ENCODE data around the gene GRK5.

The GRK5 gene

DNA sequence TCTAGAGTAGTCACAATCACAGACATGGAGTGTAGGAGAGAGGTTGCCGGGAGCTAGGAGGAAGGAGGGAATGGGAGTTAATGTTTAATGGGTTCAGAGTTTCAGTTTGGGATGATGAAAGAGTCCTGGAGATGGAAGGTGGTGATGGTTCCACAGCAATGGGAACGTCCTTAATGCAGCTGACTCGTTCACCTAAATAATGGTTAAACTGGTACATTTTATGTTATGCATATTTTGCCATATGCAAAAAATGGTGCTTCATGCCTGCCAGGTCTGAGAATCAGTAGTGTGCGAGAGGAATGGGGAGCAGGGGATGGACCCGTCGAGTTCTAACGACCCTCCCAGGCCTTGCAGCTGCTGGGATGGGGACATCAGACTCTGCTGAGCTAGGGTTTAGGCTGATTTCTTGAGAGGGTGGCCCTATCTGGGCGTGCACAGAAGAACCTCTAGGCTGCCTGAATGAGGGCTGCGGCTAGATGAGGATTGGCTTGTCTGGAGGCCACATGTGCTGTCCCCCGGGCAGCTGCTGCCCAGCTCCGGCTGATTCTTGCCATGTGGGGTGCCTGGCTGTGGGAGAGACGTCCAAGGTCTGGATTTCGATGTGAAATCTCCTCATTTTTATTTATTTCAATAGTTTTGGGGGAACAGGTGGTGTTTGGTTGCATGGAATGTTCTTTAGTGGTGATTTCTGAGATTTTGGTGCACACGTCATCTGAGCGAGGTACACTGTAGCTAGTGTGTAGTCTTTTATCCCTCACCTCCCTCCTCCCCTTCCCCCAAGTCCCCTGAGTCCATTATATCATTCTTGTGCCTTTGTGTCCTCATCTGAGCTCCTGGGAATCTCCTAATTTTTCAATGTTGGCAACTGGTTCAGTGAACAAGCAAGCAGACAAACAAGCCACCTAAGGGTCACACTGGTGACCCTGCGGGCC is 116.0 kb downstream of the GRK5 start:
- DNase-seq: no peak

DNA sequence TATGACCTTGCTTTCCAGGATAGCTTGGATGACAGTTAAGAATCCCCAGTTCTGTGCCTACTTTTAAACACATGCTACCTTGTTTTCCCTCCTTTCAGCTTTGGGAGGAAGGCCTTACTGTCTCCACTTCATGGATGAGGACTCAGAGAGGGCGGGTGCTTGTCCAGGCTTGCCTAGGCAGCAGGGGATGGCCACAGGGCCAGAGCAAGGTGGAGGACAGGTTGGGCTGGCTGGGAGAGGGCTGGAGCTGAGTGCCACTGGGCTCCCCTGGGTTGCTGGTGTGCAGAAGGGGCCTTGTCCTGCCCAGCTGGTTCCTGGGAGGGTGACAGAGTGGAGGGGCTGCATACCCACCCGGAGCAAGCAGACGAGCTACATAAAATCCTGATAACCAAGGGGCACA is 117.8 kb downstream of the GRK5 start:
- no peak for DNase-seq

DNA sequence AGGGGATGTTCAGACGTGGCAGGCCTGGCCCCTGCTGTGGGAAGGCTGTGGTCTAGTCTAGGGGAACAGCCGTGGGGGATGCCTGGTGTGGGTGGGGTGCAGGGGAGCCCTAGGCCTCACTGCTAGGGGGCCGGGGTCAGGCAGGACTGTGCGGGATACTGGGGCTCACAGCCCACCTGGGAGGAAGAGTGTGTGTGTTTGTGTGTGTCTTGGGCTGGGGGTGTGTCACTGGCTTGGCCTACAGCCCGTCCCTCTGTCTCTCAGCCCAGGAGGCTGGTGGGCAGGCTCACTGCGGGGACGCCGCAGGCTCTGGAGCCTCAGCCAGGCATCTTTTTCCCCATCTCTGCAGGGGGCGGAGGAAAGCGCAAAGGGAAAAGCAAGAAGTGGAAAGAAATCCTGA is 118.8 kb downstream of the GRK5 start:
- no peak for DNase-seq

DNA sequence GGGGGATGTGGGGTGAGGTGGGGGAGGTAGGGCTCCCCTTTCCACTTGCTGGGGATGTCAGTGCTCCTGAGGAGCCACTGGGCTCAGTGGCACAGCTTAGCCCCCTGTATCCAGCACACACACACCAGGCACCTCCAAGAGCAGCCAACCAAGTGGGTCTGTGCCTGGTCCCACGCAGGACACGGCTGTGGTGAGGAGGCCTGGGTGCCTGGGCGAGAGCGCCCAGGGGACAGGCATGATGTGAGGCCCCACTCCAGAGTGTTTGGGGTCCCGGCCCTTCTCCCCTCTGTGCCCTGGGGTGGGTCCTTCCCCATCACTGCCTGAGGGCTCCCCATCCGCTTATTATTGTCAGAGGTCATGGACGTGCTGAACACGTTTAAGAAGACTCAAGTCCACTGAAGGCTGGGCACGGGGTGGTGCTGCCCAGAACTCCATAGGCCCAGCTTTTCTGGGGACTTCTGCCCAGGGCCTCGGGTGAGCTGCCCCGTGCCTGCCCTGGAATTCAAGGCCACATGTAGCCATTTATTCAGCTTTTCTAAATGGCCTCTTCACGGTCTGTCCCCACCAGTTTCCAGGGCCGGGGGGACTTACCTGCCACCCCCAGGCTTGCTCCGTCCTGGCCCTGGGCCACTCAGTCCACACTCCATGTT is 119.8 kb downstream of the GRK5 start:
- DNase-seq: no peak

DNA sequence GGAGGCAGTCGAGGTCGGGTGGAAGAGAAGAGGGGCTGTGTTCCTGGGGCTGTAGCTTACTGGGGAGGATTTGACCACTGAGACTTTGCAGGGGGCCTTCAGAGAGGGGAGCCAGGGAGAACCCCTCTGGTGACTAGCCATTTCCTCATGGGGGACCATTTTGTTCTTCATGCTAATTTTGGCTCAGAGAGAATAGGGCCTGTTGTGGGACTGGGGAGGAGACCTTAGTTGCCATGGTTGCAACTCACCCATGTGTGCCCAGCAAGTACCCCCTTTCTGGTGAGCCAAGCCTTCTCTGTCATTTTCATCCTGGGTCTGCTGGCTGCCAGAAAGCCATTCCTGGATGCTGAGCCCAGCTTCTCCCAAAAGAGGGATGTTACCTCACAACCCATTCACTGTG is 120.9 kb downstream of the GRK5 start:
- DNase-seq: no peak

DNA sequence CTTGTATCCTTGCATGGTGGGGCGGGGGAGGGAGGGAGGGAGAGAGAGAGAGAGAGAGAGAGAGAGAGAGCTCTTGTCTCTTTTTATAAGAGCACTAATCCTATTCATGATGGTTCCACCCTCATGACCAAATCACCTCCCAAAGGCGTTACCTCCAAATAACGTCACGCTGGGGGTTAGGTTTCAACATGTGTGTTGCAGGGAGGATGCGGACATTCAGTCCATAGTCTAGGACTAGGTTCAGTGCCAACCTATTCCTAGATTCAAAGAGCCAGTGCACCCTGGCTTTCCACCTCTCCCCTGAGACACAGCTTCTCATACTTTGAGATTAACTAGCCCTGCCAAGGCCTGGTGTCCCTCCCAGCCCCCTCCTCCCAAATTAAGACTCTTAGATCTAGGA is 123.0 kb downstream of the GRK5 start:
- no peak for DNase-seq

DNA sequence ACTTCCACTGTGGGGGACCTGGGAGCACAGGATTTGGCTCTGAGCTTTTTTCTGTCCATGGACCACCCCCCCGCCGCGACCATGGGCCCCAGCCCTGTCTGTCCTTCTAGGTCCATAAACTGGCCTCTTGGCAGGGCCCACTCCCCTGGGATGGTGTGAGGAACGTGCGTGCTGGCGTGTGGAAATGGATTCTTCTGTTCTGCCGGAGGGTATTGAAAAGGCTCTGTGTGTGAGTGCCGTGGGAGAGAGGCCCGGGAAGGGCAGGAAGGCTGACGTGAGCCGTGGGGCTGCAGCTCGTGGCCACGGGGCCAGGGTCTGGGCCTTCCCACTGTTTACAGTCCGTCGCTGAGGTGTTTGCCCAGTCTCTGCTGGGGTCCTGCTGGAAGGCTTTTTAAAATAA is 123.7 kb downstream of the GRK5 start:
- no peak for DNase-seq

DNA sequence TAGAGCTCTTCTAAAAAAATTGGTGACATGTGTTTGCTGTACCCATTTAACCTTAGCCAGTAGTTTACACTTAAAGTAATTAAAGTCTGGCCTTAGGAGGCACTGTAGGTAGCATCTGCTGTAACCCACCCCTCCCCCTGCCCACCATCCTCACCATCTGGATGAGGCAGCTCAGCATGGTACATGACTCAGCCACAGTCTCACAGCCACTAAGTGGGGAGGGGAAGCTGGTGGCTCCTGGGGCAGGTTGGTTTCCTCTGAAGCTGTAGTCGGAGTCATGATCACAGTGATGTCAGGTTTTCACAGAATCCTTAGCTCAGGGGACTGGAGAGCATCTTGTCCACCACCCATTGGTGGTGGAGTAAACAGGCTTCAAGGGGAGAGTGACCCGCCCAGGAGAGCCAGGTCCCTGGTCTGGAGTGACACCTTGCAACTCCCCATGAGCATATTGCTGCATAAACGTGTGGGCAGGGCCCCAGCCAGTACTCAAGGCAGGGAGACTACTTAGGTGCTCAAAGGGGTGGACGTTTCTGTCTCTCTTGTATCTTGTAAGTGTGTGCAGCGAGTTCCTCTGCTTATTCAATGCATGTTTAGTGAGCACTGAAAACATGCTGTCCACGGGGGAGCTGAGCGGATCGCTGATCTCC is 125.9 kb downstream of the GRK5 start:
- no peak for DNase-seq

DNA sequence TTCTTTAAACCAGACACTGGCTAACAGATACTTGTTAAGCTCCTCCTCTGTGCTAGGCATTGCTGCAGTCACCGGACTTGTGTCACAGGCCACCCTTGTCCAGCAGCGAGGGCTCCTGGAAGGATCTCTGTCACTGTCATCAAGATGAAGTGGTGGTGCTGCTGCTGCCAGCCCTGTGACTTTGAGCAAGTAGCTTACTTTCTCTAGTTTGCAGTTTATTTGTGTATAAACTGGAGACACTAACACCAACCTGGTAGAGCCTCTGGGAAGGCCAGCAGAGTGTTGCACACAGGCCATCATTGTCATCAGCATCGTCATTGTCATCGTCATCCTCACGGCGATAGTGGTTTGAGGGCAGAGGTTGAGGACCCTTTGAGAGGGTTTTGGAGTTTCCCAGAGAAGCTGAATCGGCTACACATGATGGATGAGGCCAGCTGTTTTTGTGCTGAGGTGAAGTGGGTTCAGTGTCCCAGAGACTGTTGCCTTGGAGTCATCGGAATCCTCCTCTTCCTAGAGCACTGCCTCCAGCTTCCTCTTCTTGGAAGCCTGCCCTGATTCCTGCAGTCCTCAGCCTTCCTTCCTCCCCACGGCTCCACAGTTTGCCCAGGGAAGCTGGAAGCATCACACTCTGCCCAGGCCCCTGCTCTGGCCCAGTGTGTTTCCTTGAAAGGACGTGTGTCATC is 128.4 kb downstream of the GRK5 start:
- DNase-seq: no peak

DNA sequence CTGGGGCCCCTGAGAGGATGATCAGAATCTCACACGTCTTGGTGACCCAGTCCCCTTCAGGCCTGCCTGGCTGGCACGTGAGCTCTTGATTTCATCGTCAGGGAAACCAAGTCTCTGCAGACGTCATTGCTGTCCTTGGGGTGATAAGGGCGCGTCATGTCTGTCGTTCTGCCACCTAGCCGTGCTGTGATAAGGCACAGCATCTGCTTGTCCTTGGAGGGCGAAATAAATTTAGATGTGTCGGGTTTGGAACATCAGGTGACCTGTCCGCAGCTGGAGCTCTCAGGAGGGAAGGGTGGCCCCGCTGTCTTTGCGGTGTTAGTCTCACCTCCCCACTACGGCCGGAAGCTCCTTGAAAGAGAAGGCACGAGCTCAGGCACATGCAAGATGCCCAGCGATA is 129.2 kb downstream of the GRK5 start:
- no peak for DNase-seq

DNA sequence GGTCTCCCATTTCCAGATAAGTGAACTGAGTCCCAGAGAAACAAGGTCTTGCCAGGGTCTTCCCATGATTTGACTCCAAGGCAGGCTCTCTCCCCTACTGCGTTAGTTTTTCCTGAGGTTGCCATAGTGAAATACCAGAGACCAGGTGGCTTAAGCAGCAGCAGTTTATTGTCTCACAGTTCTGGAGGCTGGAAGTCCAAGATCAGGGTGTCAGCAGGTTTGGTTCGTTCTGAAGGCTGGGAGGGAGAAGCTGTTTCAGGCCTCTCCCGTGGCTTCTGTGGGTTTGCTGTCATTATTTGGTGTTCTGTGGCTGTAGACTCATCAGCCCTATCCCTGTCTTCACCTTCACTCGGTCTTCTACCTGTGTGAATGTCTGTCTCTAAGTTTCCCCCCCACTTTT is 129.9 kb downstream of the GRK5 start:
- no peak for DNase-seq

DNA sequence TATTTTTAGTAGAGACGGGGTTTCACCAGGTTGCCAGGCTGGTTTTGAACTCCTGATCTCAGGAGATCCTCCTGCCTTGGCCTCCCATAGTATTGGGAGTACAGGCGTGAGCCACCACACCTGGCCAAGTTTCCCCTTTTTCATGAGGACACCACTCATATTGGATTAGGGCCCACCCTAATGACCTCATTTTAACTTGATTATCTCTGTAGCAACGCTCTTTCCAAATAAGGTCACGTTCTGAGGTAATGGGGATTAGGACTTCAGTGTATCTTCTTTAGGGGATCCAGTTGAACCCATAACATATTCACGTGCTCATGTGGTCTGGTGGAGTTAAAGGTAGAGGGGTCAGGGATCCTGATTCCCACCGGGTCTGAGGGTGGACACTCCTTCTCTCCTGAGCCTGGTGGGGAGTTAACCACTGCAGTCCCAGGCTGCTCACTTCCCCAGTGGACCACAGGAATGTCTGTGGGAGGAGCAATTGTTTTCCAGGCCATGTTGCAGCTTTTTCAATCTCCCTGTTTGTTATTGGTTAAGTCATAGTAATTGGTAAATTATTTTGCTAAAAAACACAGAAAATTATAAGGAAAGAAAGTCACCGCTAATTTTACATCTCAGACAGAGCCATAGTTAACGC is 130.5 kb downstream of the GRK5 start:
- no peak for DNase-seq

DNA sequence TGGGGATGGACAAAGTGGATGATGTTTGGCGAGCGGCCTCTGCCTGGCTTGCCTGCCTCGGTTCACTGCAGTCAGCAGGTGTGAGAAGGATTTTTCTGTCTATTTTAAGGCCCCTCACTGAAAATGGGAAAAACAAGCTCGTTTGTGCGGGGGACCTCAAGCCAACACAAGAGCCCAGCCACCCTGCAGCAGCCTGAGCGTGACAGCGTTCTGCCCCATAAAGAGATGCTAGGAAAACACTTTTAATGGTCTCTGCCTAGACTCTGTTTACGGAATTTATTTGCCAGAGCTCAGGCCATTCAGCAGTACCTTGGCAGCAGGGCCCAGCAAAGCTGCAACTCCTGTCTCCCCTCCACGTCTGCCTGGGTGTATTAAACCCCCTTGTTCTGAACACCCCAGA is 131.7 kb downstream of the GRK5 start:
- no peak for DNase-seq

DNA sequence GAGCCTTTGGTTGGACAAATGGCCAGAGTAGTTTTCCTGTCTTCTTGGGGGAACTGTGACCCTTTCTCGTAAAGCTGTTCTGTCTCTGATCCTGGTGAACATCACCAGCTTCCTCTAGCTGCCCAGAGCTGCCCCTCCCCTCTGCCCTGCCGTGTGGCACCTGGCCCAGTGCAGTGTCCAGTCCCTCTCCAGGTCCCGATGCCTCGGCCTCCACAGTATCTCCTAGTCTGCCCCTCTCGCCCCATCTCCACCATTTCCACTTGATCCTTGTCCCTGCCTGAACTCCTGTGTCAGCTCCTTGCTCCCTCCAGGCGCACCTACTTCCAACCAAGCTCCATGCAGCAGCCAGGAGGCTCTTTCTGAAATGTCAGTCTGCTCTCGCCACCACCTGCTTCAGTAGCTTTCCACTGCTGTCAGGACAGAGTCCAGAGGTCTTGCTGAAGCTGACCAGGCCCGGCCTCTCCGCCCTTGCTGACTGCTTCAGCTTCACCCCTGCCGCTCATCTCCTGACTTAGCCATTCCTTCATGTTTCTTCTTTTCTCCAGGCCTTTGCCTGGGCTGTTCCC is 133.6 kb downstream of the GRK5 start:
- no peak for DNase-seq

DNA sequence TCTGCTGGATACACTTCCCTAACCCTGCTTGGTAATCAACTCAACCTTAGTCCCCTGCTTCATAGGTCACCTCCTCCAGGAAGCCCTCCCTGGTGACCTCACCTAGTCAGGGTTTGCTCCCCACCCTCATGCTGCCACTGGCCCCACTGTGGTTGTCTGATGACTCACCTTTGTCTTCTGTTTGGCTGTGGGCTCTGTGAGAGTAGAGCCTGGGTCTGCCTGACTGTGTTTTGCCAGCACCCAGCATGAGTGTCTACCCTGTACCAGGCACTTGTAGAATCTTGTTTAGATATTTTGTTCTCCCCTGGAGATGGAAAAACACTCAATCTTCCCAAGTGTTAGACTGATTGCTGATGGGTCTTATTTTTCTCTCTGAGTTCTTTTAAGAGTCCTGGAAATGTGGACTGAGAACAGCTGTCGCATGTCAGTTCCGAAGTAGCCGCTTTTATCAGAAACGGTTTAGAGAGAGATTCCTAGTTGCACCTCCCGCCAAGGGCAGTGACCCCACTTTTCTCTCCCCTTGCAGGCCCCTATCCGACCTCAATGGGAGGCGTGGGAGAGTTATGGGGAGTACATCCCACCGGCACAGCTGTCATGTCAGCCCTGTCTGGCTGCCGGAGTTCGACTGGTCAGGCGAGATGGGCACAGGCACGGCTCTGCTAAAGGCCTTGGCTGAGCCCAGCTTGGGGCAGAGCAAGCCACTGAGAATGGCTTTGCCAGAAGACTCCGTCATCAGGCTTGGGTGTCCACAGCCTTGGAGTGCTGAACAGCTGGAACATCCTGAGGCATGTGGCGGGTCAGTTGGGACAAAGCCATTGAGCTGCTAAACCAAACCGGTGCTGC is 134.3 kb downstream of the GRK5 start:
- DNase-seq: no peak

DNA sequence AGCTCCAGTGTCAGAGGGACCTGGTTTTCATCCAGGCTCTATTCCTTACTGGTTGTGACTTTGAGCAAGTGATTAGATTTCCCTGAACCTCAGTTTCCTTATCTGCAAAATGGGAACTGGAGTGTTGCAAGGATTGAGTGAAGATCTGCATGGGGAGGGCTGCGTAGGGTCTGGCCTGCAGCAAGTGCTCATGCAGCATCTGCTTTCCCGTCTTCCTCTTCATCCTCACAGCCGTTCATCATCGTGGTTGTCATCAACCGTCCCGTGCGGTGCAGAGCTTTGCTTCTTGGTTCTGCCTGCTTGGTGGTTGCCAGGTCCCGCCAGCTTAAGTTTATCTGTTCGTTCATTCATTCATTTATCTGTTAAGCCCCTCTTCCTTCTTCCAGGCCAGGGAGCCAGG is 135.0 kb downstream of the GRK5 start:
- no peak for DNase-seq

DNA sequence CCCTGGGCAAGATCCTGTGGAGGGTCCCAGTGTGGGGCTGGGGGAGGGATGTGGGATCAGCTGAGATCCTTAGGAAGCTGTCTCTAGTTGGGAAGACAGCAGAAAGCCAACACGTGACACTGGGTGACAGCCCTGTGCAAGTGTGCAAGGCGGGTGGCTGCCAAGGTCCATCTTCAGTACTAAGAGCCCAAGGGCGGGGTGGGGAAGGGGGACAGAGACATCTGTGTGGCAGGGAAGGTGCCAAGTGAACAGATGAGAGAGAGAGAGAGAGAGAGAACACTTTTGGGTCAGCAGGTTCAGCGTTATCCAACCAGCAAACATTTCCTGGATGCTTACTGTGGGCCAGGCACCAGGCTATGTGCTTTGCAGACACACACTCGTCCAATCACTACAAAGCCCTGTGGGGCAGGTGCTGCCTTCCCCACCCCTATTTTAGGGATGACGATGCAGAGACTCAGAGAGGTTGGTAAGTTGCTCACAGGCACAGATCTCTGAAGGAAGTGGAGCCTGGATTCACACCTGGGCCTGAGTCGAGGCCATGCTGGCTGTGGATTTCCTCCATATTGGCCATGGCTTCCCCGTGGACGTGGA is 135.7 kb downstream of the GRK5 start:
- no peak for DNase-seq

DNA sequence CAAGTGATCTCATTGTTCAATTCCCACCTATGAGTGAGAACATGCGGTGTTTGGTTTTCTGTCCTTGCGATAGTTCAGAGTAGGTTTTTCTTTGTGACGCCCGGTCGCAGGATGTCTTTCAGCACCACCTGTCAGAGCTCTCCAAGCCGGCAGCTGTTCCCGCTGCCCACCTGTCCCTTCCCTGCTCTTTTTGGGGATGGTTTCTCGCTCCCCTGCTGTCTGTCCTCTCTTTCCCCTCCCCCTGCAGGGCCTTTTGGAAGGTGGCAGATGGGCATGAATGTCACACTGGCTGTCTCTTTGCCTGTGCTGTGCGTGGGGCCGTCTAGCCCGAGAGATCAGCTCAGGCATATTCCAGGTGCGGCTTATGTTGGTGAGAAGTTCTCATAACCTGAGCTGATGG is 137.0 kb downstream of the GRK5 start:
- DNase-seq: no peak

DNA sequence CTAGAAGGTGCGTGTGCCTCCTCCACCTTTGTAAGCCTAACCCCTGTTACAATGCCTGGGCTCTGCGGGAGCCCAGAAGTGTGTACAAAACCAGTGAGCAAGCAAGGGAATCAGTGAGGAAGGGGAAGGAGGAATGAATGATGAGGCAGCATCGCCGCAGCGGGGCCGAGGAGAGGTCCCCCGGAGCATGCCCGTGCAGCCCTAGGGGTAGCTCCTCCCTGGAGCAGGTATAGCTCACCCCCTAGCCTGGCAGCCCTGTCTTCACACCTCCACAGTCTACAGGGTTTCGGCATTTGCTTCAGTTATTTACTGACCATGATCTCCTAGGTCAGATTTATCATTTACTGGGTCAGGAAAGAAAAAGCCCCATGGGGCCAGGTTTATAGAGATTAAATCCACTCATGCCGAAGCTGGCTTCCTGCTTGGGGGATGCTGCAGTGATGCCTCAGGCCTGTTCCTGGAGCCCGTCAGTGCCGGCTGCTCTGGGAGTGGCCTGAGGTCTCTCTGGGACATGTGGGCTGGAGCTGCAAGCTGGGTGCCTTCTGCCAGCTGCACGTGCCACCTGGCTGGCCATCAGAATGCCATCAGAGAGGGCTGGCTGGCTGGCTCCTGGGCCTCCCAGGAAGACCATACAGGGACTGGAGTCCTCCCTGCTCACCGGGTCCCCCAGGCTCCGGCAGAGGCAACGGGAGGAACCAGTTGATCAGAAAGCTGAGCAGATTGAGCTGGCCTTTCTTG is 138.9 kb downstream of the GRK5 start:
- DNase-seq: no peak

DNA sequence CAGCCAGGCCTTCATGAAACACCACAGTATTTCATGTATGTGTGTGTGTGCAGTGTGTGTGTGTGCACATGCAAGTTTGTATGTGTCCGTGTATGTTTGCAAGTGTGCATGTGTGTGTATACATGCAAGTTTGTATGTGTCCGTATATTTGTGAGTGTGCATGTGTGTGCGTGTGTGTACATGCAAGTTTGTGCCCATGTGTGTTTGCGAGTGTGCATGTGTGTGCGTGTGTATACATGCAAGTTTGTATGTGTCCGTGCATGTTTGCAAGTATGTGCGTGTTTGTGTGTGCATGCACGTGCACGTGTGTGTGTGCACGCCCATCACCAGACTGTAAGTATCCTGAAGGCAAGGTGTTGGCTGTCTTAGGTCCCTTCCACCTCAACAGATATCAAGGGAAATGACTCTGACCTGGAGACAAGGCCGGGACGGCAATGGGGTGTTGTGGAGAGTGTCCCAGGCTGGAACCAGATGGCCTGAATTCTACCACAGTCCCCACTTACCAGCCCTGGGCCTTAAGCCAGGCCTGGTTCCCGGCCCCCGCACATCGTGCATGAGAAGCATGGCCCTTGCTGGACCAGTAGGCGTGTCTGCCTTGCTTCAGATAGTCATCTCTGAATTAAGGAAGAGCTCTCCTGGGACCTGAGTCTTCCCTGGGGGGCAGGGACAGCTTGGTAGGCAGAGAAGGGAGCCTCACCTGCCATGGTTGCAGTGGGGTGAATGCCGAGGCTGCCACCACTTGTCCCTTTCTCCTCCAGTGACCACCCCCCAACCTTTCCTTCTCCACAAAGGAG is 140.0 kb downstream of the GRK5 start:
- no peak for DNase-seq

All from NCI-H446 (cell line).